Measurements from ENCODE around the gene KSR1.
"Not testable (repeated sequence)": the region's sequence is repeated elsewhere in the genome, so short reads cannot be mapped to it uniquely, and the experiment has no call there.

DNA sequence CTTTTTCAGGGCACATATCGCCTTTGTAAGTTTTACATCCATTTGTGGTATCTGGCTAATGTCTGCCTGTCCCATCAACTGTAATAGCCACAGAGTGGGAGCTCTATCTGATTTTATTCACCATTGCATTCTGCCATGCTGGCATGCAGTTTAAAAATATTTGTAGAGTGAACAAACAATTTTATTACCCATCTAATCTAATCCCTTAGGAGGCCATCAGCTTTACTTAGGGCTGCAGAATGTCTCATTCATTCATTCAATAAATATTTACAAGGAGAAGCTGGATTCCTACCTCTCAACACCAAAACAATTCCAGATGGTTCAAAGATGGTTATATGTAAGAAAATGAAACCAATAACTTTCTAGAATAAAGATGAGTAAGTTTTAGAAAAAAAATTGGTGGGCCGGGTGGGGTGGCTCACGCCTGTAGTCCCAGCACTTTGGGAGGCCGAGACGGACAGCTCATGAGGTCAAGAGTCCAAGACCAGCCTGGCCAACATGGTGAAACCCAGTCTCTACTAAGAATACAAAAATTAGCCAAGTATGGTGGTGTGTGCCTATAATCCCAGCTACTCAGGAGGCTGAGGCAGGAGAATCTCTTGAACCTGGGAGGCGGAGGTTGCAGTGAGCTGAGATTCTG, 20.7 kb upstream of the KSR1 start:
- TF ChIP-seq, protein P1, sequence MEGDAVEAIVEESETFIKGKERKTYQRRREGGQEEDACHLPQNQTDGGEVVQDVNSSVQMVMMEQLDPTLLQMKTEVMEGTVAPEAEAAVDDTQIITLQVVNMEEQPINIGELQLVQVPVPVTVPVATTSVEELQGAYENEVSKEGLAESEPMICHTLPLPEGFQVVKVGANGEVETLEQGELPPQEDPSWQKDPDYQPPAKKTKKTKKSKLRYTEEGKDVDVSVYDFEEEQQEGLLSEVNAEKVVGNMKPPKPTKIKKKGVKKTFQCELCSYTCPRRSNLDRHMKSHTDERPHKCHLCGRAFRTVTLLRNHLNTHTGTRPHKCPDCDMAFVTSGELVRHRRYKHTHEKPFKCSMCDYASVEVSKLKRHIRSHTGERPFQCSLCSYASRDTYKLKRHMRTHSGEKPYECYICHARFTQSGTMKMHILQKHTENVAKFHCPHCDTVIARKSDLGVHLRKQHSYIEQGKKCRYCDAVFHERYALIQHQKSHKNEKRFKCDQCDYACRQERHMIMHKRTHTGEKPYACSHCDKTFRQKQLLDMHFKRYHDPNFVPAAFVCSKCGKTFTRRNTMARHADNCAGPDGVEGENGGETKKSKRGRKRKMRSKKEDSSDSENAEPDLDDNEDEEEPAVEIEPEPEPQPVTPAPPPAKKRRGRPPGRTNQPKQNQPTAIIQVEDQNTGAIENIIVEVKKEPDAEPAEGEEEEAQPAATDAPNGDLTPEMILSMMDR (IDR thresholded peaks at IDR 0.05; ENCODE audit: insufficient read depth, low read depth, low read length), result not testable (repeated sequence)
- not testable (repeated sequence) for TF ChIP-seq EZH2 (IDR thresholded peaks at IDR 0.05; ENCODE audit: insufficient read depth, low read length)
